ENCODE data around the gene LIN7B. TPM values are rescaled to one million over a fixed set of nuclear protein-coding genes. Genes with fewer than 3 reads are reported as not detected.

Gene LIN7B
- total and polyA plus RNA-seq, 9 of the 15 experiments (the other 6 are each of a cell fraction or from before 2014, with no cell fraction given): 0.89 to 15.7 (median 4.0) TPM

DNA sequence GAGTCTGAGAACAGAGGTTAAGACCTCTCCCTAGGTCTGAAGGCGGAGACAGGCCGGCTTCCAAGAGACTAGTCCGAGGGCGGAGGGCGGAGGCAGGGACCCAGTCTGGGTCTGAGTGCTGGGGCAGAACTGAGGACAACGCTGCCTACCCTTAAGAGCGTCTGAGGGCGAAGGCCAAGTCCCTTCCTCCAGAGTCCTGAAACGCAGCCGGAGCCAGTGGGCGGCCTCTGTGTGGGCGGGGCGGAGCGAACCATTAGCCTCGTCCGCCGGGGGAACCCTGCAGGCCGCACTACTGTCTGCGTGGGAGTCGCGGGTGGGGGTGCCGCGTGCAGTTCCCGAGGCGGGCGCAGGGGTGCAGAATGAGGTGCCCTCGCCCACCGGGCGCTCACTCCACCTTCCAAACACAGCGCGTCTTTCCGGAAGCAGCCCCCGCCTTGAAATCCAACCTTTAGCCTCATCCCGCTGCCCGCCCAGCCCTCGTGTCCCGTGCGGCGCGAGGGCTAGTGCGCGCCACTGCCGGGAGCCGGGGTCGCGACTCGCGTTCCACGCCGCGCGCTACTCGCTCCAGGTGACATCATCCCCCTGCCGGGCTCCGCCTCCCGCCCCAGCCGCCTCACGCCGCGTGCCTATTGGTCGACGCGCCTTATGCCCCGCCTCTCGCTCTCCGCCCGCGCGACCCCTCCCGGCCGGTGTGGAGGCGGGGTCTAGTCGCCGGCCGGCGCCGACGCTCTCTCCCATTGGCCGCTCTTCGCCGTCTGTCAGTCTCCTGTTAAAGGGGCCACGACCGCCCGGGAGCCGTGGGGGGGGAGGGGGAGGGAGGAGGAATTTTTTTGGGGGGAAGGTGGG lies 4.6 kb downstream of the LIN7B start, which contains the start of gene C19orf73 (continued):
- no peak for TF ChIP-seq TEAD2 (tag; IDR thresholded peaks at IDR 0.05)
- TF ChIP-seq BDP1 (IDR thresholded peaks at IDR 0.05; ENCODE audit: insufficient read depth, insufficient read length): no peak
- TF ChIP-seq, protein P1, sequence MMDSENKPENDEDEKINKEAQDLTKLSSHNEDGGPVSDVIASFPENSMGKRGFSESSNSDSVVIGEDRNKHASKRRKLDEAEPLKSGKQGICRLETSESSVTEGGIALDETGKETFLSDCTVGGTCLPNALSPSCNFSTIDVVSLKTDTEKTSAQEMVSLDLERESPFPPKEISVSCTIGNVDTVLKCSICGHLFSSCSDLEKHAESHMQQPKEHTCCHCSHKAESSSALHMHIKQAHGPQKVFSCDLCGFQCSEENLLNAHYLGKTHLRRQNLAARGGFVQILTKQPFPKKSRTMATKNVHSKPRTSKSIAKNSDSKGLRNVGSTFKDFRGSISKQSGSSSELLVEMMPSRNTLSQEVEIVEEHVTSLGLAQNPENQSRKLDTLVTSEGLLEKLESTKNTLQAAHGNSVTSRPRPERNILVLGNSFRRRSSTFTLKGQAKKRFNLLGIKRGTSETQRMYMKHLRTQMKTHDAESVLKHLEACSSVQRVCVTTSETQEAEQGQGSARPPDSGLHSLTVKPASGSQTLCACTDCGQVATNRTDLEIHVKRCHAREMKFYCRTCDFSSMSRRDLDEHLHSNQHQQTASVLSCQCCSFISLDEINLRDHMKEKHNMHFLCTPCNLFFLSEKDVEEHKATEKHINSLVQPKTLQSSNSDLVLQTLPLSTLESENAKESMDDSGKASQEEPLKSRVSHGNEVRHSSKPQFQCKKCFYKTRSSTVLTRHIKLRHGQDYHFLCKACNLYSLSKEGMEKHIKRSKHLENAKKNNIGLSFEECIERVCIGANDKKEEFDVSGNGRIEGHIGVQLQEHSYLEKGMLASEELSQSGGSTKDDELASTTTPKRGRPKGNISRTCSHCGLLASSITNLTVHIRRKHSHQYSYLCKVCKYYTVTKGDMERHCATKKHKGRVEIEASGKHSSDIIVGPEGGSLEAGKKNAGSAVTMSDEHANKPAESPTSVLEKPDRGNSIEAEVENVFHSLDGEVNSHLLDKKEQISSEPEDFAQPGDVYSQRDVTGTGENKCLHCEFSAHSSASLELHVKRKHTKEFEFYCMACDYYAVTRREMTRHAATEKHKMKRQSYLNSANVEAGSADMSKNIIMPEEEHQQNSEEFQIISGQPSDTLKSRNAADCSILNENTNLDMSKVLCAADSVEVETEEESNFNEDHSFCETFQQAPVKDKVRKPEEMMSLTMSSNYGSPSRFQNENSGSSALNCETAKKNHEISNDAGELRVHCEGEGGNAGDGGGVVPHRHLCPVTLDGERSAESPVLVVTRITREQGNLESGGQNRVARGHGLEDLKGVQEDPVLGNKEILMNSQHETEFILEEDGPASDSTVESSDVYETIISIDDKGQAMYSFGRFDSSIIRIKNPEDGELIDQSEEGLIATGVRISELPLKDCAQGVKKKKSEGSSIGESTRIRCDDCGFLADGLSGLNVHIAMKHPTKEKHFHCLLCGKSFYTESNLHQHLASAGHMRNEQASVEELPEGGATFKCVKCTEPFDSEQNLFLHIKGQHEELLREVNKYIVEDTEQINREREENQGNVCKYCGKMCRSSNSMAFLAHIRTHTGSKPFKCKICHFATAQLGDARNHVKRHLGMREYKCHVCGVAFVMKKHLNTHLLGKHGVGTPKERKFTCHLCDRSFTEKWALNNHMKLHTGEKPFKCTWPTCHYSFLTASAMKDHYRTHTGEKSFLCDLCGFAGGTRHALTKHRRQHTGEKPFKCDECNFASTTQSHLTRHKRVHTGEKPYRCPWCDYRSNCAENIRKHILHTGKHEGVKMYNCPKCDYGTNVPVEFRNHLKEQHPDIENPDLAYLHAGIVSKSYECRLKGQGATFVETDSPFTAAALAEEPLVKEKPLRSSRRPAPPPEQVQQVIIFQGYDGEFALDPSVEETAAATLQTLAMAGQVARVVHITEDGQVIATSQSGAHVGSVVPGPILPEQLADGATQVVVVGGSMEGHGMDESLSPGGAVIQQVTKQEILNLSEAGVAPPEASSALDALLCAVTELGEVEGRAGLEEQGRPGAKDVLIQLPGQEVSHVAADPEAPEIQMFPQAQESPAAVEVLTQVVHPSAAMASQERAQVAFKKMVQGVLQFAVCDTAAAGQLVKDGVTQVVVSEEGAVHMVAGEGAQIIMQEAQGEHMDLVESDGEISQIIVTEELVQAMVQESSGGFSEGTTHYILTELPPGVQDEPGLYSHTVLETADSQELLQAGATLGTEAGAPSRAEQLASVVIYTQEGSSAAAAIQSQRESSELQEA (IDR thresholded peaks at IDR 0.05; ENCODE audit: low read depth): no peak
- TF ChIP-seq MEIS2 (IDR thresholded peaks at IDR 0.05; ENCODE audit: partially characterized antibody): no peak
- TF ChIP-seq, protein P2, sequence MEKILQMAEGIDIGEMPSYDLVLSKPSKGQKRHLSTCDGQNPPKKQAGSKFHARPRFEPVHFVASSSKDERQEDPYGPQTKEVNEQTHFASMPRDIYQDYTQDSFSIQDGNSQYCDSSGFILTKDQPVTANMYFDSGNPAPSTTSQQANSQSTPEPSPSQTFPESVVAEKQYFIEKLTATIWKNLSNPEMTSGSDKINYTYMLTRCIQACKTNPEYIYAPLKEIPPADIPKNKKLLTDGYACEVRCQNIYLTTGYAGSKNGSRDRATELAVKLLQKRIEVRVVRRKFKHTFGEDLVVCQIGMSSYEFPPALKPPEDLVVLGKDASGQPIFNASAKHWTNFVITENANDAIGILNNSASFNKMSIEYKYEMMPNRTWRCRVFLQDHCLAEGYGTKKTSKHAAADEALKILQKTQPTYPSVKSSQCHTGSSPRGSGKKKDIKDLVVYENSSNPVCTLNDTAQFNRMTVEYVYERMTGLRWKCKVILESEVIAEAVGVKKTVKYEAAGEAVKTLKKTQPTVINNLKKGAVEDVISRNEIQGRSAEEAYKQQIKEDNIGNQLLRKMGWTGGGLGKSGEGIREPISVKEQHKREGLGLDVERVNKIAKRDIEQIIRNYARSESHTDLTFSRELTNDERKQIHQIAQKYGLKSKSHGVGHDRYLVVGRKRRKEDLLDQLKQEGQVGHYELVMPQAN (IDR thresholded peaks at IDR 0.05; ENCODE audit: borderline replicate concordance): no peak; the same call in 1 of the 2 replicates
- TF ChIP-seq POU5F1 (IDR thresholded peaks at IDR 0.05; ENCODE audit: borderline replicate concordance, low read depth, low read length, partially characterized antibody): no peak
- TF ChIP-seq ZNF311 (CRISPR knock-in tag; IDR thresholded peaks at IDR 0.05): no peak
